HepG2 (cell line): ENCODE measurements around the gene RIOK2. TPM values are rescaled to one million over a fixed set of nuclear protein-coding genes. Genes with fewer than 3 reads are reported as not detected.

ENCODE experiments used
- ATAC-seq: fragments of 200-7000 bp; cut with Tn5 transposase; 3 replicates; pipeline ENCODE4 v1.9.1; 2020; ENCODE audit warnings: mild to moderate bottlenecking, moderate library complexity
- BruUV-seq: library from RNA; stranded (reverse); fragments of 400-500 nt; replicated peaks from 2 replicates; lab custom pipeline; 2021; lab: Mats Ljungman, UMichigan
- CTCF ChIA-PET: fragments of 300-600 bp; formaldehyde crosslinking; extraction: SDS; loops from one replicate; lab custom pipeline; 2021; ENCODE audit warnings: low total read pairs, inconsistent platforms, low intra/inter-chr PET ratio; lab: Yijun Ruan, JAX
- POLR2A ChIA-PET: fragments of 350-600 bp; sonication (Branson Sonifier 250); formaldehyde crosslinking; loops from one replicate; lab custom pipeline; 2020; ENCODE audit warnings: antibody characterized with exemption, inconsistent platforms; lab: Yijun Ruan, JAX
- DNase-seq: peaks from one replicate; pipeline ENCODE4 v3.0.0-alpha.2; 2015; ENCODE audit warnings: low spot score
- FAIRE-seq: peaks from 3 replicates; lab custom pipeline; 2011; peaks lifted over from hg19 to GRCh38; lab: Jason Lieb, UNC
- H2AFZ ChIP-seq: one replicate; pipeline ENCODE4 v1.6.1; 2011; ENCODE audit warnings: low read length, inconsistent platforms
- H3K27ac ChIP-seq: fragments of 300-600 bp; 3 replicates; pipeline ENCODE4 v1.8.0; 2011; ENCODE audit warnings: mixed run types, mild to moderate bottlenecking, mixed read lengths, low read length, inconsistent platforms; ENCODE audit not compliant: insufficient read depth; ENCODE audit errors: extremely low read length
- H3K27me3 ChIP-seq, 2 experiments: fragments of 200-600 bp in 1 of 2; 2 replicates in 1 of 2; 3 replicates in 1 of 2; pipeline versions ENCODE4 v1.6.0 to v1.8.0; 2011; ENCODE audit warnings: low read length in 2 of 2, mild to moderate bottlenecking in 2 of 2, moderate library complexity in 2 of 2, inconsistent platforms in 1 of 2; ENCODE audit not compliant: insufficient read depth in 2 of 2, control insufficient read depth in 1 of 2
- H3K36me3 ChIP-seq, 2 experiments: fragments of 200-600 bp in 1 of 2; replicated peaks in 1 of 2; 2 replicates in 1 of 2; 3 replicates in 1 of 2; pipeline versions ENCODE4 v1.5.1 to v1.8.0; 2011; ENCODE audit warnings: low read length in 2 of 2, inconsistent platforms in 1 of 2; ENCODE audit not compliant: insufficient read depth in 2 of 2, control insufficient read depth in 1 of 2
- H3K4me1 ChIP-seq: 2 replicates; pipeline ENCODE4 v1.5.1; 2012; ENCODE audit warnings: low read length, inconsistent platforms; ENCODE audit not compliant: insufficient read depth
- H3K4me2 ChIP-seq: 2 replicates; pipeline ENCODE4 v1.6.0; 2011; ENCODE audit warnings: low read depth, low read length, inconsistent platforms
- H3K4me3 ChIP-seq, 3 experiments: fragments of 200-600 bp in 1 of 3; sonication (generic), shearing (Covaris generic) in 1 of 3; replicated peaks in 1 of 3; 2 replicates each; pipeline ENCODE4 v1.5.1; 2011 to 2016; ENCODE audit warnings: low read length in 3 of 3, inconsistent platforms in 2 of 3, low read depth in 2 of 3, mild to moderate bottlenecking in 2 of 3, control low read depth in 1 of 3, mixed read lengths in 1 of 3; ENCODE audit not compliant: insufficient read depth in 1 of 3
- H3K79me2 ChIP-seq: one replicate; pipeline ENCODE4 v1.6.1; 2011; ENCODE audit warnings: low read length, inconsistent platforms; ENCODE audit not compliant: insufficient read depth
- H3K9ac ChIP-seq: 2 replicates; pipeline ENCODE4 v1.6.0; 2011; ENCODE audit warnings: mild to moderate bottlenecking, low read depth, low read length, inconsistent platforms; ENCODE audit not compliant: insufficient read depth
- H3K9me3 ChIP-seq: 2 replicates; pipeline ENCODE4 v1.5.1; 2012; ENCODE audit warnings: mild to moderate bottlenecking, low read length
- H4K20me1 ChIP-seq: 2 replicates; pipeline ENCODE4 v1.6.0; 2011; ENCODE audit warnings: inconsistent platforms, mild to moderate bottlenecking, low read length, moderate library complexity; ENCODE audit not compliant: insufficient read depth
- HMGA1 ChIP-seq: sonication (generic); formaldehyde crosslinking; conservative IDR thresholded peaks from 2 replicates; pipeline ENCODE4 v1.4.0; 2020; ENCODE audit warnings: missing genetic modification reagents
- HNF4A ChIP-seq: sonication (generic); formaldehyde crosslinking; IDR thresholded peaks from 2 replicates; pipeline ENCODE4 v1.4.0; 2020; ENCODE audit warnings: missing genetic modification reagents
- HNF4G ChIP-seq, 2 experiments: sonication (generic) in 1 of 2; formaldehyde crosslinking in 1 of 2; IDR thresholded peaks; 2 replicates each; pipeline versions ENCODE4 v1.4.0 to v1.6.1; 2011 to 2020; ENCODE audit warnings: borderline replicate concordance in 2 of 2, low read depth in 2 of 2, mild to moderate bottlenecking in 2 of 2, low read length in 1 of 2, missing genetic modification reagents in 1 of 2, moderate library complexity in 1 of 2
- NAIF1 ChIP-seq: sonication (generic); formaldehyde crosslinking; IDR thresholded peaks from 2 replicates; pipeline ENCODE4 v1.5.0; 2020; ENCODE audit warnings: mild to moderate bottlenecking, missing genetic modification reagents, borderline replicate concordance
- PAXIP1 ChIP-seq: sonication (generic); formaldehyde crosslinking; conservative IDR thresholded peaks from 2 replicates; pipeline ENCODE4 v1.4.0; 2020; ENCODE audit warnings: mild to moderate bottlenecking, missing genetic modification reagents, moderate library complexity
- RAD51 ChIP-seq: fragments of 450-650 bp; IDR thresholded peaks from 2 replicates; pipeline ENCODE4 v1.6.1; 2016; ENCODE audit warnings: borderline replicate concordance
- TCF7 ChIP-seq: sonication (generic); IDR thresholded peaks from 2 replicates; pipeline ENCODE4 v1.6.1; 2016; ENCODE audit warnings: antibody characterized with exemption, low read depth
- XBP1 ChIP-seq: sonication (generic); formaldehyde crosslinking; IDR thresholded peaks from 2 replicates; pipeline ENCODE4 v1.5.0; 2020; ENCODE audit warnings: missing genetic modification reagents
- ZNF644 ChIP-seq: IDR thresholded peaks from 2 replicates; pipeline ENCODE4 v1.6.1; 2016; ENCODE audit warnings: low read depth
- ZNF781 ChIP-seq: sonication (generic); formaldehyde crosslinking; IDR thresholded peaks from 2 replicates; pipeline ENCODE4 v1.5.1; 2020; ENCODE audit warnings: borderline replicate concordance, mild to moderate bottlenecking, missing genetic modification reagents; ENCODE audit errors: not compliant biosample characterization
- WGBS: methylation state at CpG from one replicate; pipeline ENCODE4 v1.1.6; 2017; ENCODE audit warnings: low lambda C conversion rate; 5-methylcytosine and 5-hydroxymethylcytosine counted together
- in situ Hi-C: cut with HindIII; loops from 2 replicates; pipeline ENCODE4 v1.10.0; 2017; ENCODE audit warnings: low pct_unique_long_range_greater_than_20kb; ENCODE audit not compliant: extremely low pct_ligation_motif_present
- intact Hi-C: fragments of 100-400 bp; cut with micrococcal nuclease; formaldehyde crosslinking; loops from one replicate; pipeline ENCODE4 v1.10.0; 2022; ENCODE audit not compliant: unreplicated experiment
- polyA plus RNA-seq, 8 experiments: library from polyadenylated mRNA; depleted of rRNA in 3 of 8; stranded (reverse) in 7 of 8; unstranded in 1 of 8; fragments of >200 nt; fragmentation: Illumina TruSeq in 4 of 8; extraction: Trizol in 4 of 8; gene quantifications; 2 replicates each; pipeline versions ENCODE4 v1.2.1 to v1.2.3, GENCODE V29; 2011 to 2016; ENCODE audit warnings: low read depth in 4 of 8, missing spikeins in 1 of 8, mixed read lengths in 1 of 8; ENCODE audit not compliant: insufficient read depth in 1 of 8
- total RNA-seq, 5 experiments: library from RNA; depleted of rRNA; stranded (reverse); fragments of >200 nt; fragmentation: Illumina TruSeq; extraction: Trizol; gene quantifications; 2 replicates each; pipeline ENCODE4 v1.2.3, GENCODE V29; 2016; ENCODE audit warnings: low read depth in 1 of 5

The RIOK2 gene
- total and polyA plus RNA-seq, 2 of the 13 experiments (the other 11 are each of a cell fraction or from before 2014, with no cell fraction given) = 8.1 to 46.6 TPM

DNA sequence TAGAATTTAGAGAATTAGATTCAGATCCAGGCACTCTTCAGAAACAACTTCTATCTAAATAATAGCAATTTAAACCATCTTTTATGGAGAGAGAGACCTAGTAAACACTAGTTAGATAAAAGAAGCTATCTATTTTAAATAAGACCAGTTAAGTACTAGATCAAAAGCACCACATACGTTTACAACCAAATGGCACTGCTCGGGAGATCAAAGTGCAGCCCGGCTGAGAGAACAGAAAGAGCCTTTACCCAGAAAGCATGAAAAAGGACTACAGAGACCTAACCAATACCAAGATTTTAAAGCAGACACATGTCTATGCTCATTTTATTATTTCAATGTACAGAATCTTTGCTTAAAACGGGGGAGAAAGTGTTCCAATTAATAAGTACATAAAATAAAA is 71.4 kb downstream of the RIOK2 start:
- no peak overlapping the region for H3K27ac ChIP-seq
- 1% methylated on average over 4 of the region's 4 CpGs for WGBS
- H3K4me1 ChIP-seq = peaks cover 20% of the 10 kb centered on the region
- peak; percentile 49; the same call in 1 of the 2 replicates for TF ChIP-seq ZNF644 (CRISPR knock-in tag)
- TF ChIP-seq ZNF781 (CRISPR knock-in tag) = no peak
- no peak for TF ChIP-seq HMGA1 (CRISPR knock-in tag)
- TF ChIP-seq TCF7 = peak; percentile 57
- TF ChIP-seq RAD51 = no peak
- TF ChIP-seq NAIF1 (CRISPR knock-in tag) = no peak
- TF ChIP-seq HNF4G (IDR thresholded peaks at IDR 0.05; ENCODE audit: borderline replicate concordance, low read depth, low read length) = 0 out of 2 replicates have a peak, but pooled peaks have one; percentile 26
- no peak for TF ChIP-seq HNF4G (CRISPR knock-in tag; IDR thresholded peaks at IDR 0.05; ENCODE audit: borderline replicate concordance, low read depth)
- TF ChIP-seq XBP1 (CRISPR knock-in tag) = no peak
- peak; percentile 57 for TF ChIP-seq HNF4A
- 0 out of 2 replicates have a peak, but pooled peaks have one; percentile 36 for TF ChIP-seq PAXIP1 (CRISPR knock-in tag)
- TF ChIP-seq, all 625 proteins: peak for 5
- no peaks in the 10 kb centered on the region for H4K20me1 ChIP-seq
- DNase-seq (peak; percentile 56), ATAC-seq (peak; percentile 81), FAIRE-seq (peak; percentile 40)
- no peak overlapping the region for H2AFZ ChIP-seq
- in situ Hi-C loops = no loop called here
- H3K79me2 ChIP-seq = no peaks in the 10 kb centered on the region
- CTCF ChIA-PET = no interaction called here
- H3K9me3 ChIP-seq = no peaks in the 10 kb centered on the region
- BruUV-seq = no TSS peak
- H3K4me2 ChIP-seq = peak overlapping the region; percentile 51
- no peaks in the 10 kb centered on the region for H3K36me3 ChIP-seq
- no peak overlapping the region; a peak in 1 of 6 replicates for H3K4me3 ChIP-seq
- intact Hi-C loops = no loop called here
- H3K9ac ChIP-seq = no peak overlapping the region
- POLR2A ChIA-PET = no interaction called here
- H3K27me3 ChIP-seq = peaks cover 0 to 2% of the 10 kb centered on the region in 2 experiments; a peak in 2 of 5 replicates
